ENCODE measurements around the gene SHC1.
A peak's percentile ranks its signal among the peaks of the same experiment; 100 is the strongest.

Gene SHC1

GRCh38 chr1:154936555-154937084 is 33.9 kb downstream of the SHC1 start, which contains the start of gene PMVK:
PMVK (minus strand) TSS chr1:154936719; CDS start chr1:154936685, 34 bp downstream.
- H3K4me3 ChIP-seq (ENCODE audit: low read length), result peak within 1 kb of the TSS; percentile 81
- H3K9ac ChIP-seq (ENCODE audit: low read depth, low read length), result peak within 1 kb of the TSS; percentile 95
- H3K4me2 ChIP-seq (ENCODE audit: low read length), result peak within 1 kb of the TSS; percentile 93
- H3K9me3 ChIP-seq (replicated peaks; ENCODE audit: low read length), result no peaks in the 10 kb centered on the region
- H3K27me3 ChIP-seq (ENCODE audit: control insufficient read depth, insufficient read depth, low read length), result no peaks in the 10 kb centered on the region
- H3K4me1 ChIP-seq (ENCODE audit: control insufficient read depth, insufficient read depth, low read length), result peaks cover 12% of the 10 kb centered on the region
- no peaks in the 10 kb centered on the region for H3K36me3 ChIP-seq (ENCODE audit: insufficient read depth, low read length)

DNA sequence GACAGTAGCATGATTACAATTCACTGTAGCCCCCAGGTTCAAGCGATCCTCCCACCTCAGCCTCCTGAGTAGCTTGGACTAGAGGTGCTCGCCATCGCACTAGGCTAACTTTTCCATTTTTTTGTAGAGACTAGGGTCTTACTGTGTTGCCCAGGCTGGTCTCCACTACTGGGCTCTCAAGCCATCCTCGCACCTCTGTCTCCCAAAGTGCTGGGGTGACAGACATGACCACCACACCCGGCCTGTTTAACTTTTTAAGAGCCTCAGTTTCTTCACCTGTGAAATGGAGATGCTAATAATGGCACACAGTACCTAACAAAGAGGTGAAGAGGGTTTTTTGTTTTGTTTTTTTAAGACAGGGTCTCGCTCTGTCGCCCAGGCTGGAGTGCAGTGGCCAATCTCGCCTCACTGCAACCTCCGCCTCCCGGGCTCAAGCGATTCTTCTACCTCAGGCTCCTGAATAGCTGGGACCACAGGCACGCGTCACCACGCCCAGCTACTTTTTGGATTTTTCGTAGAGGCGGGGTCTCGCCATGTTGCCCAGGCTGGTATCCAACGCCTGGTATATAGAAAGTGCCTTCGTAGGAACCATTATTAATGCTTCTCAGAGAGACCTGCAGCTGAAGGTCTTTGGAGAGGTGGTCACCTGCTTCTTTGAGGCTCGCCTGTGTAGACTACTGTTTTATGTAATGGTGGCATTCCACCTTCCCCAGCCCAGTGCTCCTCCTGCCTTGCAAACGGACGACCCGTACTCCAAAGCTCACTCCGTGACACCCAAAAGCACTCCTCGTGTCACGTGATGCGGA is 34.6 kb downstream of the SHC1 start:
- peak overlapping the region; percentile 81 for H3K4me3 ChIP-seq (ENCODE audit: low read length)
- peaks cover 12% of the 10 kb centered on the region for H3K4me1 ChIP-seq (ENCODE audit: control insufficient read depth, insufficient read depth, low read length)

GRCh38 chr1:154934358-154934948 is 36.1 kb downstream of the SHC1 start:
- Histone ChIP-seq H3K27me3 (ENCODE audit: control insufficient read depth, insufficient read depth, low read length) (no peaks in the 10 kb centered on the region), H3K4me2 (ENCODE audit: low read length) (no peak overlapping the region), H3K4me1 (ENCODE audit: control insufficient read depth, insufficient read depth, low read length) (peaks cover 12% of the 10 kb centered on the region), H3K4me3 (ENCODE audit: low read length) (no peak overlapping the region), H3K9ac (ENCODE audit: low read depth, low read length) (no peak overlapping the region), H3K9me3 (replicated peaks; ENCODE audit: low read length) (no peaks in the 10 kb centered on the region), H3K36me3 (ENCODE audit: insufficient read depth, low read length) (no peaks in the 10 kb centered on the region)

More for the DNA sequence above, 34.6 kb downstream of the SHC1 start:
- Histone ChIP-seq H3K9ac (ENCODE audit: low read depth, low read length) (peak overlapping the region; percentile 95), H3K4me2 (ENCODE audit: low read length) (peak overlapping the region; percentile 93), H3K9me3 (replicated peaks; ENCODE audit: low read length) (no peaks in the 10 kb centered on the region), H3K36me3 (ENCODE audit: insufficient read depth, low read length) (no peaks in the 10 kb centered on the region), H3K27me3 (ENCODE audit: control insufficient read depth, insufficient read depth, low read length) (no peaks in the 10 kb centered on the region)

GRCh38 chr1:154931940-154932487 is 38.5 kb downstream of the SHC1 start:
- Histone ChIP-seq H3K36me3 (ENCODE audit: insufficient read depth, low read length) (peaks cover 5% of the 10 kb centered on the region), H3K27me3 (ENCODE audit: control insufficient read depth, insufficient read depth, low read length) (no peaks in the 10 kb centered on the region), H3K9ac (ENCODE audit: low read depth, low read length) (no peak overlapping the region), H3K4me1 (ENCODE audit: control insufficient read depth, insufficient read depth, low read length) (peaks cover 5% of the 10 kb centered on the region), H3K9me3 (replicated peaks; ENCODE audit: low read length) (no peaks in the 10 kb centered on the region), H3K4me3 (ENCODE audit: low read length) (no peak overlapping the region), H3K4me2 (ENCODE audit: low read length) (no peak overlapping the region)

DNA sequence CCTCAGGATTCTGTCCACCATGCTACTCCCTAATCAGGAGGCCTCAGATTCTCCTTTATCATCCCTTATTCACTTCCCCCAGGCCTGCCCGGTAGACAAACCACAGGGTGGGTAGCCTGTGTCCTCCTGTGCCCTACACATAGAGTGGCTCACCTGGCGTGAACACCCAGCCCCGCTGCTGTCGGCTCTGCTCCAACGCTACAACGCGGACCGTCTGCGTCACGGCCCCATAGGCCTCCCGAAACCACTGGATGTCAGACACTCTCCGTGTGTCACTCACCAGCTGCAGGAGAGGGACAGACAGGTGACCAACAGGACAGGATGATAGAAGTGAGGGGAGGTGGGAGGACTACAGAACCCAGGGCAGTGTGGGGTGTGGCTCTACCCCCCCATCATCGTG is 44.3 kb downstream of the SHC1 start:
- Histone ChIP-seq H3K9me3 (replicated peaks; ENCODE audit: low read length) (no peaks in the 10 kb centered on the region), H3K4me1 (ENCODE audit: control insufficient read depth, insufficient read depth, low read length) (no peaks in the 10 kb centered on the region), H3K4me3 (ENCODE audit: low read length) (no peak overlapping the region), H3K36me3 (ENCODE audit: insufficient read depth, low read length) (peaks cover 37% of the 10 kb centered on the region), H3K9ac (ENCODE audit: low read depth, low read length) (no peak overlapping the region), H3K27me3 (ENCODE audit: control insufficient read depth, insufficient read depth, low read length) (no peaks in the 10 kb centered on the region), H3K4me2 (ENCODE audit: low read length) (no peak overlapping the region)

DNA sequence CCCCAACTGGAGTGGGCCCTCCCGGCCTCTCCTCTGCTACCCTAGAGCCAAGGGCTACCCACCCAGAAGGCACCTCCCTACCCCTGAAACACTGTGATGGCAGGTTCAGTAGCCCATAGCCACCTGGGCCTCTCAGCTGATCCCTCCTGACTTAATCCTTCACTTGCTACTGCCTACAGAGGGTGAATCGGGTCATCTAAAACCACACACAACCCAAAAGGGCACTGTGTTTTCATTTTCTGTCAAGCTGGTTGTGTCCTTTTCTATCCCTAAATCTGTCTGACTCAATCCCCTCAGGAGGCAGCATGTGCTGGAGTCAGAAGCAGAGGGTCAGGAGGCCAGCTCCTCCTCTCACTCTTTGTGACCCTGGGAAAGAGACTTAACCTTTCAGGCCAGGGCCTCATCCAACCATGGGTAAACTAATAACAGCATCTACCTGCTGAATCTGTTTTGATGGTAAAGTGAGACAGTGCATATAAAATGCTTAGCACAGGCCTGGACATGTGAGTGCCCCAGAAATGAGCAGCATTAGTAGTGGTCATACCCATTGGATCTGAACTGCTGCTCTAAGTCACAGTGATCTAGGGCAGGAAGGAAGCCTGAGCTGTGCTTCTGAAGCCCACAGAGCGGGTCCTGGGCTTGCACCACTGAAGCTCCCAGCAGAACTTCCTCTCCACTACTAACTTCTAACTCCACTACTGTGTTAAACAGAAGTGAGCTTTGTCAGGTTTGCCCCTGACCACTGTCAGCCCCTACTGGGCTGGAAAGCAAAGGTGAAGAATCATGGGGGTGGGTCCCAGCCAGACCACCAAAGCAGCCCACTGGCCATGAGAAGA is 45.0 kb downstream of the SHC1 start:
- no peak overlapping the region for H3K9ac ChIP-seq (ENCODE audit: low read depth, low read length)
- peaks cover 37% of the 10 kb centered on the region for H3K36me3 ChIP-seq (ENCODE audit: insufficient read depth, low read length)

DNA sequence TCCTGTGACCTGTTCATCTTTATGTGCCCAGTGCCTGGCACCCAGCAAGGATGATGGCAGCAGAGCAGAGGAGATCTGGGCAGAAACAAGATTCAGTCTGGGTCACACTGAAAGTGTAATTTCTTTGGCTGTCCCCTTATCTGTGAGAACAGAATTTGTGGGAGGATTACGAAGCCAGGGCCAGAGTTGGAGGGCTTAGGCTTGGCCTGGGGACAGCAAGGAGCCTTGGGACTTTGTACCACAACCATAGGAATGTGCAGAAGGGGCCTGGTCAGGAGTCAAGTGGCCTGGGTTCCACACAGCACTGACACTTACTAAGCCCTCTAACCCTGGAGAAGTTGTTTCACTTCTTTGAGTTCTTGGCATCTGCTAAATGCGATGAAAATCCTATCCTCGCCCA is 46.9 kb downstream of the SHC1 start:
- H3K9me3 ChIP-seq (replicated peaks; ENCODE audit: low read length), result no peaks in the 10 kb centered on the region
- no peaks in the 10 kb centered on the region for H3K27me3 ChIP-seq (ENCODE audit: control insufficient read depth, insufficient read depth, low read length)
- H3K9ac ChIP-seq (ENCODE audit: low read depth, low read length), result no peak overlapping the region
- H3K4me3 ChIP-seq (ENCODE audit: low read length), result no peak overlapping the region
- peaks cover 32% of the 10 kb centered on the region for H3K36me3 ChIP-seq (ENCODE audit: insufficient read depth, low read length)
- no peaks in the 10 kb centered on the region for H3K4me1 ChIP-seq (ENCODE audit: control insufficient read depth, insufficient read depth, low read length)
- no peak overlapping the region for H3K4me2 ChIP-seq (ENCODE audit: low read length)

More for the DNA sequence above, 45.0 kb downstream of the SHC1 start:
- Histone ChIP-seq H3K27me3 (ENCODE audit: control insufficient read depth, insufficient read depth, low read length) (no peaks in the 10 kb centered on the region), H3K4me1 (ENCODE audit: control insufficient read depth, insufficient read depth, low read length) (no peaks in the 10 kb centered on the region), H3K9me3 (replicated peaks; ENCODE audit: low read length) (no peaks in the 10 kb centered on the region), H3K4me3 (ENCODE audit: low read length) (no peak overlapping the region), H3K4me2 (ENCODE audit: low read length) (no peak overlapping the region)

GRCh38 chr1:154913273-154913672 is 57.3 kb downstream of the SHC1 start:
- Histone ChIP-seq H3K4me2 (ENCODE audit: low read length) (no peak overlapping the region), H3K27me3 (ENCODE audit: control insufficient read depth, insufficient read depth, low read length) (no peaks in the 10 kb centered on the region), H3K9ac (ENCODE audit: low read depth, low read length) (no peak overlapping the region), H3K36me3 (ENCODE audit: insufficient read depth, low read length) (no peaks in the 10 kb centered on the region), H3K4me1 (ENCODE audit: control insufficient read depth, insufficient read depth, low read length) (no peaks in the 10 kb centered on the region), H3K4me3 (ENCODE audit: low read length) (no peak overlapping the region), H3K9me3 (replicated peaks; ENCODE audit: low read length) (no peaks in the 10 kb centered on the region)

DNA sequence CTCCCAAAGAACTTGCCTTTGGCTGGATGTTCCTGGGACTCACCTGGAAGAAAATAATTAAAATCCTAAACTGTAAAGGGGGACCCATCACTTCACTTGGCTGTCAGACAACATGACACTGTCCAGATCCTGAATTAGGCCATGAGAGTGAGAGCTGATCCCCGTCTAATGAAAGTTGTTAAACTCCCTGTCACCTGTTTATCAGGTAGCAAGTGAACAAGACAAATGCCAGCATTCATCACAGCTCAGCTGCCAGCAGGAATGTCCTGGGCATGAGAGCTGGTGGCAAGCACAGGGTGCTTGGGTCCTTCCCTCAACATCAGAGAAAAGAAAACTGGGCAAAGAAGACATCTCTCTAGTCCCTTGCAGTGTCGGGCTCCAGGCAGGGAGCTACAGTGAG is 57.8 kb downstream of the SHC1 start:
- Histone ChIP-seq H3K4me3 (ENCODE audit: low read length) (no peak overlapping the region), H3K36me3 (ENCODE audit: insufficient read depth, low read length) (no peaks in the 10 kb centered on the region), H3K27me3 (ENCODE audit: control insufficient read depth, insufficient read depth, low read length) (no peaks in the 10 kb centered on the region), H3K4me1 (ENCODE audit: control insufficient read depth, insufficient read depth, low read length) (no peaks in the 10 kb centered on the region), H3K9ac (ENCODE audit: low read depth, low read length) (no peak overlapping the region), H3K9me3 (replicated peaks; ENCODE audit: low read length) (no peaks in the 10 kb centered on the region), H3K4me2 (ENCODE audit: low read length) (no peak overlapping the region)

All from skeletal muscle satellite cell (primary cell).